Endothelial cell of umbilical vein (primary cell): Measurements from ENCODE around the gene GHRH. TPM values are rescaled to one million over a fixed set of nuclear protein-coding genes. Genes with fewer than 3 reads are reported as not detected.

Experiments used
- BruUV-seq: library from RNA; stranded (reverse); fragments of 400-500 nt; replicated peaks from 2 replicates; lab custom pipeline; 2021; lab: Mats Ljungman, UMichigan
- CTCF ChIA-PET: fragments of 300-600, 350-600 bp; sonication (Branson Sonifier 250); formaldehyde crosslinking; loops from one replicate; lab custom pipeline; 2021; ENCODE audit warnings: antibody characterized with exemption, inconsistent platforms; lab: Charles Lee
- POLR2A ChIA-PET: fragments of 300-600, 350-600 bp; sonication (Branson Sonifier 250); formaldehyde crosslinking; loops from one replicate; lab custom pipeline; 2021; ENCODE audit warnings: antibody characterized with exemption, inconsistent platforms; lab: Charles Lee
- DNase-seq: peaks from one replicate; pipeline ENCODE4 v3.0.0-alpha.2; 2011; ENCODE audit warnings: low read depth, low spot score
- FAIRE-seq: peaks from 2 replicates; lab custom pipeline; 2011; peaks lifted over from hg19 to GRCh38; lab: Jason Lieb, UNC
- H2AFZ ChIP-seq: 2 replicates; pipeline ENCODE4 v1.6.0; 2012; ENCODE audit warnings: low read depth, low read length, control low read depth, inconsistent platforms
- H3K27ac ChIP-seq: 2 replicates; pipeline ENCODE4 v1.5.1; 2011; ENCODE audit warnings: low read depth, mild to moderate bottlenecking, control low read depth, low read length, moderate library complexity; ENCODE audit not compliant: insufficient read depth
- H3K27me3 ChIP-seq, 2 experiments: 2 replicates each; pipeline versions ENCODE4 v1.6.0 to v1.6.1; 2011; ENCODE audit warnings: low read length in 2 of 2, mixed read lengths in 1 of 2; ENCODE audit not compliant: control insufficient read depth in 2 of 2, insufficient read depth in 2 of 2
- H3K36me3 ChIP-seq, 2 experiments: 2 replicates in 1 of 2; 3 replicates in 1 of 2; pipeline ENCODE4 v1.5.1; 2011; ENCODE audit warnings: low read length in 2 of 2, mild to moderate bottlenecking in 1 of 2, moderate library complexity in 1 of 2; ENCODE audit not compliant: control insufficient read depth in 2 of 2, insufficient read depth in 2 of 2; ENCODE audit errors: extremely low read depth in 1 of 2
- H3K4me1 ChIP-seq: 3 replicates; pipeline ENCODE4 v1.5.1; 2011; ENCODE audit warnings: mild to moderate bottlenecking, low read length; ENCODE audit not compliant: control insufficient read depth, insufficient read depth; ENCODE audit errors: extremely low read depth
- H3K4me2 ChIP-seq: 2 replicates; pipeline ENCODE4 v1.6.1; 2011; ENCODE audit warnings: low read length, control low read depth, mixed read lengths; ENCODE audit not compliant: insufficient read depth
- H3K4me3 ChIP-seq, 3 experiments: fragments of 200-600 bp in 1 of 3; sonication (generic), shearing (Covaris generic) in 1 of 3; replicated peaks in 1 of 3; 2 replicates each; pipeline ENCODE4 v1.5.1; 2011 to 2016; ENCODE audit warnings: control low read depth in 3 of 3, low read length in 3 of 3, mild to moderate bottlenecking in 2 of 3, inconsistent platforms in 1 of 3, low read depth in 1 of 3, moderate library complexity in 1 of 3; ENCODE audit not compliant: insufficient read depth in 1 of 3
- H3K79me2 ChIP-seq: 2 replicates; pipeline ENCODE4 v1.6.0; 2012; ENCODE audit warnings: low read length, inconsistent platforms; ENCODE audit not compliant: control insufficient read depth, insufficient read depth
- H3K9ac ChIP-seq: replicated peaks from 2 replicates; pipeline ENCODE3; 2011; ENCODE audit warnings: low read length, control low read depth; ENCODE audit not compliant: insufficient read depth; ENCODE audit errors: extremely low read depth
- H3K9me1 ChIP-seq: replicated peaks from 3 replicates; pipeline ENCODE4 v1.6.0; 2011; ENCODE audit warnings: mild to moderate bottlenecking, low read length; ENCODE audit not compliant: control insufficient read depth, insufficient read depth; ENCODE audit errors: extremely low read depth
- H3K9me3 ChIP-seq: replicated peaks from 2 replicates; pipeline ENCODE4 v1.5.1; 2012; ENCODE audit warnings: low read length, inconsistent platforms; ENCODE audit not compliant: control insufficient read depth, insufficient read depth
- H4K20me1 ChIP-seq: replicated peaks from 2 replicates; pipeline ENCODE3; 2011; ENCODE audit warnings: mild to moderate bottlenecking, low read length; ENCODE audit not compliant: control insufficient read depth, insufficient read depth; ENCODE audit errors: extremely low read depth
- EZH2 ChIP-seq: IDR thresholded peaks from 2 replicates; pipeline ENCODE4 v1.6.1; 2012; ENCODE audit warnings: borderline replicate concordance, low read depth, mild to moderate bottlenecking, moderate library complexity, low read length, inconsistent platforms; ENCODE audit not compliant: severe bottlenecking
- FOS ChIP-seq: IDR thresholded peaks from 2 replicates; pipeline ENCODE4 v1.6.1; 2011; ENCODE audit warnings: mild to moderate bottlenecking, low read length, moderate library complexity, borderline replicate concordance; ENCODE audit not compliant: insufficient read depth
- GATA2 ChIP-seq: IDR thresholded peaks from 2 replicates; pipeline ENCODE4 v1.7.0; 2011; ENCODE audit warnings: low read depth, mild to moderate bottlenecking, moderate library complexity, mixed read lengths, low read length; ENCODE audit not compliant: insufficient read length, insufficient read depth
- JUN ChIP-seq: IDR thresholded peaks from 2 replicates; pipeline ENCODE4 v1.6.1; 2011; ENCODE audit warnings: borderline replicate concordance, low read depth; ENCODE audit not compliant: insufficient read length, insufficient read depth
- MYC ChIP-seq: IDR thresholded peaks from one replicate; pipeline ENCODE4 v1.6.1; 2011; ENCODE audit warnings: mild to moderate bottlenecking, low read depth, low read length
- POLR2A ChIP-seq: IDR thresholded peaks from 2 replicates; pipeline ENCODE4 v1.6.1; 2012; ENCODE audit warnings: low read depth, mild to moderate bottlenecking, control low read depth, low read length
- POLR2AphosphoS5 ChIP-seq: IDR thresholded peaks from 2 replicates; pipeline ENCODE4 v1.6.1; 2012; ENCODE audit warnings: low read depth, mild to moderate bottlenecking, control low read depth, low read length, moderate library complexity; ENCODE audit not compliant: insufficient read depth
- dilution Hi-C: fragments of 300-500 bp; cut with MboI; formaldehyde crosslinking; loops from one replicate; pipeline ENCODE4 v1.15.0; 2019; ENCODE audit warnings: low sequenced_read_pairs; ENCODE audit not compliant: extremely low pct_ligation_motif_present
- intact Hi-C: fragments of 100-400 bp; cut with micrococcal nuclease; formaldehyde crosslinking; loops from one replicate; pipeline ENCODE4 v1.10.0; 2022
- polyA plus RNA-seq, 4 experiments: library from polyadenylated mRNA; depleted of rRNA in 3 of 4; stranded (reverse) in 3 of 4; unstranded in 1 of 4; fragments of >200 nt; gene quantifications; 2 replicates each; pipeline versions ENCODE4 v1.2.1 to v1.2.3, GENCODE V29; 2011 to 2012; ENCODE audit warnings: missing spikeins in 1 of 4
- total RNA-seq: library from RNA; stranded (reverse); gene quantifications from 2 replicates; pipeline ENCODE4 v1.2.3, GENCODE V29; 2021
- TF ChIP-seq, protein P1 (sequence below), 2 donors: IDR thresholded peaks; 1 replicate in 1 of 2; 2 replicates in 1 of 2; pipeline ENCODE4 v1.5.1; 2011; ENCODE audit warnings: low read length in 2 of 2, mild to moderate bottlenecking in 2 of 2, moderate library complexity in 2 of 2, control low read depth in 1 of 2, inconsistent platforms in 1 of 2, low read depth in 1 of 2; ENCODE audit not compliant: insufficient read depth in 1 of 2; ENCODE audit errors: extremely low read depth in 1 of 2
- TF ChIP-seq, protein P2 (sequence below): IDR thresholded peaks from 2 replicates; pipeline ENCODE4 v1.6.1; 2011; ENCODE audit not compliant: insufficient read depth, insufficient read length

Gene GHRH
- total and polyA plus RNA-seq, 2 donors (not counting 3 experiments of a cell fraction or from before 2014, with no cell fraction given), result not detected

DNA sequence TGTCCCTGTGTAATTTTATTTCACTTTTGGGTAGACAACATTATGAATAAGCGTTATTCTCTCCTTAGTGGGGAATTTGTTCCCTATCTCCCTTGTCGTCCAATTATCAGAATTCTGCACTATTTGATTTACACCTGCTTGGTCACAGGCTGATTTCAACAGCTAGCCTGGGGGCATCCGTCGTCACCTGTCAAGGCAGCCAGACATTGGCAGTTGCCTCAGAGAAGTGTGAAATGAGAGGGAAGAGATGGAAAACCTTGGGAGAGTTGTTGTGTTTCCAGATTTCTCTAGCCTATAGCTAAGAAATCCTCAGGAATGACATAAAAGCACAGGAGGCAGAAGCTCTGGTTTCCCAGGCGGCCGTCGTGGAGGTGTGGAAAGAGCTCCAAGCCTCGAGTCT lies 891 bp upstream of the GHRH start:
- no peak overlapping the region for H3K9ac ChIP-seq
- no peaks in the 10 kb centered on the region for H3K36me3 ChIP-seq
- BruUV-seq, result no TSS peak
- H3K27ac ChIP-seq, result no peak overlapping the region
- no peaks in the 10 kb centered on the region for H3K9me1 ChIP-seq
- ChIA-PET CTCF (interaction anchor here (1.4 kb wide), 2 partner anchors 270 to 272 kb away, joined by 3 to 6 read pairs; no protein-coding TSS in a partner anchor), POLR2A (no interaction called here)
- TF ChIP-seq MYC, result no peak
- no peaks in the 10 kb centered on the region for H4K20me1 ChIP-seq
- intact Hi-C loops (no loop called here), dilution Hi-C loops (loop anchor here (25.0 kb wide), 1 partner anchor 250 kb away; the partner anchor contains the start of gene NNAT)
- H3K4me3 ChIP-seq, result no peak overlapping the region
- DNase-seq (no peak), FAIRE-seq (no peak)
- no peaks in the 10 kb centered on the region for H3K4me1 ChIP-seq
- no peaks in the 10 kb centered on the region for H3K79me2 ChIP-seq
- H3K9me3 ChIP-seq, result no peaks in the 10 kb centered on the region
- peaks cover 7 to 17% of the 10 kb centered on the region in 2 experiments for H3K27me3 ChIP-seq
- H3K4me2 ChIP-seq, result no peak overlapping the region
- H2AFZ ChIP-seq, result no peak overlapping the region

DNA sequence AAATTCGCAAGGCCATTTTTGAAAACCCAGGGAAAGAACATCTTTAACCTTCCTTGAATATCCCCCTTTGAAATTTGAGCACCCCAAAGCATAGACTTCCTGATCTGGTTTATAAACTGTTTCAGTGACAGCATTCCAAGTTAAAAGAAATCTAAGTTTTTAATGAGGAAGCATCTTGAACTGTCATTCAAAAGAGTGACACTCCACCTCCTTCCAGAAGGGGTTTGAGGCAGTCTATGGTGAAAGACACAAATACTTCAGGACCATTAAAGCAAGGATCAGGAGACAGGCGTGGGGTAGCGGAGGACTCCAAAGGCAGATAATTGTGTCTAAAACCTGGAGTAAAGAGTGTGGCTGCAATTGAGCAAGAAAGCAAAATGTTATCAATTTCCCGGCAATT lies 691 bp downstream of the GHRH start:
- H3K9me3 ChIP-seq, result no peaks in the 10 kb centered on the region
- no peaks in the 10 kb centered on the region for H3K36me3 ChIP-seq
- no peaks in the 10 kb centered on the region for H3K4me1 ChIP-seq
- H3K9me1 ChIP-seq, result no peaks in the 10 kb centered on the region
- intact Hi-C loops, result no loop called here
- dilution Hi-C loops, result loop anchor here (25.0 kb wide), 1 partner anchor 251 kb away; the partner anchor contains the start of gene NNAT
- no peak for FAIRE-seq
- H3K9ac ChIP-seq, result no peak overlapping the region
- TF ChIP-seq, protein P1, sequence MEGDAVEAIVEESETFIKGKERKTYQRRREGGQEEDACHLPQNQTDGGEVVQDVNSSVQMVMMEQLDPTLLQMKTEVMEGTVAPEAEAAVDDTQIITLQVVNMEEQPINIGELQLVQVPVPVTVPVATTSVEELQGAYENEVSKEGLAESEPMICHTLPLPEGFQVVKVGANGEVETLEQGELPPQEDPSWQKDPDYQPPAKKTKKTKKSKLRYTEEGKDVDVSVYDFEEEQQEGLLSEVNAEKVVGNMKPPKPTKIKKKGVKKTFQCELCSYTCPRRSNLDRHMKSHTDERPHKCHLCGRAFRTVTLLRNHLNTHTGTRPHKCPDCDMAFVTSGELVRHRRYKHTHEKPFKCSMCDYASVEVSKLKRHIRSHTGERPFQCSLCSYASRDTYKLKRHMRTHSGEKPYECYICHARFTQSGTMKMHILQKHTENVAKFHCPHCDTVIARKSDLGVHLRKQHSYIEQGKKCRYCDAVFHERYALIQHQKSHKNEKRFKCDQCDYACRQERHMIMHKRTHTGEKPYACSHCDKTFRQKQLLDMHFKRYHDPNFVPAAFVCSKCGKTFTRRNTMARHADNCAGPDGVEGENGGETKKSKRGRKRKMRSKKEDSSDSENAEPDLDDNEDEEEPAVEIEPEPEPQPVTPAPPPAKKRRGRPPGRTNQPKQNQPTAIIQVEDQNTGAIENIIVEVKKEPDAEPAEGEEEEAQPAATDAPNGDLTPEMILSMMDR (IDR thresholded peaks at IDR 0.05; ENCODE audit: extremely low read depth in 1 of 2, insufficient read depth in 1 of 2, low read depth in 1 of 2, low read length in 2 of 2), result no peak
- TF ChIP-seq EZH2 (no peak), FOS (no peak), POLR2A (no peak), POLR2AphosphoS5 (no peak), JUN (no peak), GATA2 (no peak), MYC (no peak)
- TF ChIP-seq, protein P2, sequence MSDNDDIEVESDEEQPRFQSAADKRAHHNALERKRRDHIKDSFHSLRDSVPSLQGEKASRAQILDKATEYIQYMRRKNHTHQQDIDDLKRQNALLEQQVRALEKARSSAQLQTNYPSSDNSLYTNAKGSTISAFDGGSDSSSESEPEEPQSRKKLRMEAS, result no peak
- no peak overlapping the region for H3K27ac ChIP-seq
- no peaks in the 10 kb centered on the region for H4K20me1 ChIP-seq
- no TSS peak for BruUV-seq
- H3K79me2 ChIP-seq, result no peaks in the 10 kb centered on the region
- H2AFZ ChIP-seq, result no peak overlapping the region
- H3K27me3 ChIP-seq, result peaks cover 7 to 17% of the 10 kb centered on the region in 2 experiments
- no peak for DNase-seq
- H3K4me2 ChIP-seq, result no peak overlapping the region
- H3K4me3 ChIP-seq, result no peak overlapping the region
- POLR2A ChIA-PET, result no interaction called here
- CTCF ChIA-PET, result no interaction called here
